HG03354 (cell line): ENCODE results near the gene DBP.

Experiments
- ATAC-seq: cut with Tn5 transposase; IDR thresholded peaks from one replicate; pipeline ENCODE4 v1.9.1; 2021; ENCODE audit warnings: mild to moderate bottlenecking; ENCODE audit not compliant: unreplicated experiment, poor library complexity, severe bottlenecking

The DBP gene

GRCh38 chr19:48596237-48596636 is 40.9 kb downstream of the DBP start:
- no peak for ATAC-seq

DNA sequence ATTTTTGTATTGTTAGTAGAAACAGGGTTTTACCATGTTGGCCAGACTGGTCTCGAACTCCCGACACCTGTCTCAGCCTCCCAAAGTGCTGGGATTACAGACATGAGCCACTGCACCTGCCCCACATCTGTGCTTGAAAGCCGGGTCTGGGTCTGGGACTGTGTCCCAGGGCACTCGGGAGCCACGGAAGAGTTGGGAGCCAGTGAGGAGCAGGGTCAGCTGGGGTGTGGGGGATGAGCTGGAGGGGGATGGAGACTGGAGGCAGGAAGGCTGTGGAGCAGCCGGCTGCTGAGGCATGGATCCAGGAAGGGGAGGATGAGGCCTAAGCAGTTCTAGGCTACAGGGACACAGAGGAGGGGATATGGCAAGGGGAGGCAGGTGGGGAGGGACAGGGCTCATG is 41.3 kb downstream of the DBP start:
- no peak for ATAC-seq

DNA sequence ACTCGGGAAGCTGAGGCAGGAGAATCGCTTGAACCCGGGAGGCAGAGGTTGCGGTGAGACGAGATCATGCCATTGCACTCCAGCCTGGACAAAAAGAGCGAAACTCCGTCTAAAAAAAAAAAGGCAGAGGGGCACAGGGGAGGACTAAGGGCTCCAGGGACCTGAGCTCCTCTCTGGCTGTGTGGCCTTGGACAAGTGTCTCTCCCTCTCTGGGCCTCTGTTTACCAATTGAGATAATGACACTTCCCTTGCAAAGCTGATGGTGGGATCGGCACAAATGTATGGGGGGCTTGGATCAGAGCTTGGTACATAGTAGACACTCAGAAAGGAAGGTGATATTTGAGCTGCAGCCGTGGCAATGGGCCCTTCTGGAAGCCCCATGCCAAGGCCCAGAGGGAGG is 42.0 kb downstream of the DBP start:
- no peak for ATAC-seq

DNA sequence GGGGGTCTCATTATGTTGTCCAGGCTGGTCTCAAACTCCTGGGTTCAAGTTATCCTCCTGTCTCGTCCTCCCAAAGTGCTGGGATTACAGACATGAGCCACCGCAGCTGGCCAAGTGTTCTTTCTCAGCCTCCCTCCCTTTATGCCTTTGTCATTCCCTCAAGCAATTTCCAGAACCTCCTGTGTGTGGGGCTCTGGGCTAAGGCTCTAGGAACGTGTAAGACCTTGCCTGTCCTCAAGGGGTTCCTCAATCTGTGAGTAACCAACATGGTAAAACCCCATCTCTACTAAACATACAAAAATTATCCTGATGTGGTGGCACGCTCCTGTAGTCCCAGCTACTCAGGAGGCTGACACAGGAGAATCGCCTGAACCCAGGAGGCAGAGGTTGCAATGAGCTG is 46.2 kb downstream of the DBP start:
- no peak for ATAC-seq

DNA sequence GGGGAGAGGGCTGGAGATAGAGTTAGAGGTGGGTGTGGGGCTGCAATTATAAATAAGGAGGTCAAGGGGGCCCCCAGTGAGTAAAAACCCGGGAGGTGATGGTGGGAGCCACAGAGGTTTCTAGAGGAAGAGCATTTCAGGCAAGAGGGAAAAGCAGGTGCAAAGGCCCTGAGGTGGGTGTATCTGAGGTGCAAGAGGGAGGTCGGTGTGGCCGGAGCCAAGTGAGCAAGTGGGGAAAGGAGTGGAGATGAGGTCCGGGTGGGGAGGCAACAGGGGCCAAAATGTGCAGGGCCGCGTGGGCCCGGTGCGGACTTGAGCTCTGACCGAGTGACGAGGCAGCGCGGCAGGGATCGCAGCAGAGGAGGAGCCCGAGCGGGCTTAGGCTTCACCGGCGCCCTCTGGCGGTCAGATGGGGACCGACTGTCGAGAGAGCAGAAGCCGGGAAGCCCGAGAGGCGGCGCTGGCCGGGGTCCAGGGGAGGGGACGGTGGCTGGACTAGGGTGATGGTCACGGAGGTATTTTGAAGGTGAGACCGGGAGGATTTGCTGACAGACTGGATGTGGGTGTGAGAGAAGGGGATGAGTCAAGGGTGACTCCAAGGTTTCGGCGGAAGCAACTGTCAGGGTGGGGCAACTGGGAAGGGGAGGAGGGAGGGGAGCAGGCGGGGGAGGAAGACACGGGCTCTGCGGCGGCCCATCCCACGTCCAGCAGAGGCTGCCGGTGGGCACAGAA is 48.3 kb downstream of the DBP start:
- ATAC-seq, result no peak

- no peak for ATAC-seq
Observed at GRCh38 chr19:48587387-48587786, 49.8 kb downstream of the DBP start.

DNA sequence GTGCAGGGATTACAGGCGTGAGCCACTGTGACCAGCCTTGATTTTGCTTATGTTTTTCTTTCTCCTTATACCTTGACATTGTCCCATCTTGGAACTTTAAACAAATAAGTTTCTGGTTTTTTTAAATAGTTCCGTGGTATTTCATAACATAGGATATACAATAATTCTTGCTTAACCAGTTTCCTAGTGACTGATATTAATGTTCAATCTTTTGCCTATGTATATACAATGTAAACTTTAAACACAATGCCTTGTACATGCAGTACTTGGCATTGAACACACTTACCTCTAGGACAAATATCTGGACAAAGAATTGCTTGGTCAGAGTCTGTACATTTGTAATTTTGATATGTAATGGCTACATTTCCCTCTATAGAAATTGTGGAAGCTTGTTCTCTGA is 55.0 kb downstream of the DBP start:
- ATAC-seq, result no peak
